NB4 (cell line): ENCODE data around the gene CNNM1.

Experiments used
- DNase-seq: peaks from one replicate; pipeline ENCODE4 v3.0.0; 2010; ENCODE audit warnings: low read depth
- H3K4me3 ChIP-seq: one replicate; pipeline ENCODE4 v1.5.1; 2011; ENCODE audit warnings: mild to moderate bottlenecking, low read depth, low read length, moderate library complexity
- CTCF ChIP-seq: IDR thresholded peaks from one replicate; pipeline ENCODE4 v1.5.1; 2012; ENCODE audit warnings: low read depth, low read length
- MAX ChIP-seq: IDR thresholded peaks from 2 replicates; pipeline ENCODE4 v1.6.1; 2011; ENCODE audit warnings: low read depth, low read length
- MYC ChIP-seq: IDR thresholded peaks from 2 replicates; pipeline ENCODE4 v1.6.1; 2011; ENCODE audit warnings: low read depth, low read length
- POLR2A ChIP-seq: IDR thresholded peaks from 2 replicates; pipeline ENCODE4 v1.6.1; 2011; ENCODE audit warnings: mild to moderate bottlenecking; ENCODE audit not compliant: insufficient read length; ENCODE audit errors: extremely low read depth

CNNM1 gene

GRCh38 chr10:99328579-99329303 is 415 bp upstream of the CNNM1 start:
- DNase-seq = no peak
- no peak for TF ChIP-seq CTCF
- TF ChIP-seq MAX = no peak
- TF ChIP-seq MYC = no peak
- TF ChIP-seq POLR2A = no peak
- H3K4me3 ChIP-seq = no peak overlapping the region

- TF ChIP-seq POLR2A = no peak
- TF ChIP-seq MAX = no peak
- no peak for TF ChIP-seq CTCF
- no peak for TF ChIP-seq MYC
- no peak for DNase-seq
- H3K4me3 ChIP-seq = no peak overlapping the region
Observed at GRCh38 chr10:99329554-99330346, 594 bp downstream of the CNNM1 start.

GRCh38 chr10:99330347-99330924 is 1.3 kb downstream of the CNNM1 start:
- TF ChIP-seq MAX (no peak), POLR2A (no peak), MYC (no peak), CTCF (no peak)
- no peak for DNase-seq
- no peak overlapping the region for H3K4me3 ChIP-seq

- no peak for TF ChIP-seq POLR2A
- no peak for TF ChIP-seq MYC
- no peak for TF ChIP-seq MAX
- TF ChIP-seq CTCF = no peak
- H3K4me3 ChIP-seq = no peak overlapping the region
- no peak for DNase-seq
Observed at GRCh38 chr10:99331207-99331803, 2.1 kb downstream of the CNNM1 start.

- no peak for TF ChIP-seq MYC
- TF ChIP-seq CTCF = no peak
- no peak for TF ChIP-seq POLR2A
- no peak for TF ChIP-seq MAX
- no peak overlapping the region for H3K4me3 ChIP-seq
- no peak for DNase-seq
Observed at GRCh38 chr10:99337311-99337811, 8.2 kb downstream of the CNNM1 start.
